OCI-LY1 (cell line): ENCODE measurements around the gene MBNL1.

Source experiments
- H2AFZ ChIP-seq: fragments of 200-600 bp; sonication (generic), shearing (Covaris generic); 2 replicates; pipeline ENCODE4 v1.6.0; 2014; ENCODE audit warnings: antibody characterized with exemption, mild to moderate bottlenecking, low read length
- H3F3A ChIP-seq: fragments of 200-600 bp; sonication (generic), shearing (Covaris generic); 2 replicates; pipeline ENCODE4 v1.6.0; 2014; ENCODE audit warnings: mild to moderate bottlenecking, antibody characterized with exemption, low read length, moderate library complexity; ENCODE audit not compliant: insufficient read depth
- H3K27ac ChIP-seq: fragments of 200-600 bp; sonication (generic); 2 replicates; pipeline ENCODE4 v1.5.1; 2014; ENCODE audit warnings: low read length, mixed run types, mild to moderate bottlenecking, low read depth; ENCODE audit not compliant: poor library complexity, severe bottlenecking
- H3K27me3 ChIP-seq: fragments of 200-600 bp; sonication (generic); 2 replicates; pipeline ENCODE4 v1.6.0; 2014; ENCODE audit warnings: antibody characterized with exemption, mild to moderate bottlenecking, low read length, moderate library complexity; ENCODE audit not compliant: insufficient read depth
- H3K36me3 ChIP-seq: fragments of 200-600 bp; sonication (generic); 2 replicates; pipeline ENCODE4 v1.6.1; 2014; ENCODE audit warnings: mild to moderate bottlenecking, antibody characterized with exemption, low read length, moderate library complexity, mixed read lengths; ENCODE audit not compliant: insufficient read depth
- H3K4me1 ChIP-seq: fragments of 200-600 bp; sonication (generic); 2 replicates; pipeline ENCODE4 v1.5.1; 2014; ENCODE audit warnings: mild to moderate bottlenecking, low read length, moderate library complexity; ENCODE audit not compliant: insufficient read depth, severe bottlenecking
- H3K4me2 ChIP-seq: fragments of 200-600 bp; sonication (generic), shearing (Covaris generic); 2 replicates; pipeline ENCODE4 v1.6.1; 2014; ENCODE audit warnings: low read length
- H3K4me3 ChIP-seq: fragments of 200-600 bp; sonication (generic); 2 replicates; pipeline ENCODE4 v1.5.1; 2014; ENCODE audit warnings: low read length, low read depth, mild to moderate bottlenecking, mixed read lengths; ENCODE audit not compliant: poor library complexity, severe bottlenecking
- H3K79me2 ChIP-seq: fragments of 200-600 bp; shearing (Covaris generic); 2 replicates; pipeline ENCODE4 v1.6.1; 2016; ENCODE audit warnings: mixed run types, low read length, mixed read lengths; ENCODE audit not compliant: insufficient read depth
- H3K9ac ChIP-seq: fragments of 200-600 bp; sonication (generic), shearing (Covaris generic); 2 replicates; pipeline ENCODE4 v1.6.1; 2014; ENCODE audit warnings: mild to moderate bottlenecking, low read length, mixed read lengths
- H3K9me2 ChIP-seq: fragments of 200-600 bp; sonication (generic), shearing (Covaris generic); 2 replicates; pipeline ENCODE4 v1.6.1; 2014; ENCODE audit warnings: low read depth, mild to moderate bottlenecking, low read length, mixed read lengths
- H3K9me3 ChIP-seq: fragments of 200-600 bp; shearing (Covaris generic); 2 replicates; pipeline ENCODE4 v1.6.1; 2014; ENCODE audit warnings: low read length, mixed read lengths
- H4K20me1 ChIP-seq: fragments of 200-600 bp; sonication (generic), shearing (Covaris generic); 2 replicates; pipeline ENCODE4 v1.6.0; 2016; ENCODE audit warnings: mild to moderate bottlenecking, low read length; ENCODE audit not compliant: insufficient read depth
- CTCF ChIP-seq: fragments of 200-600 bp; sonication (generic), shearing (Covaris generic); IDR thresholded peaks from 2 replicates; pipeline ENCODE4 v1.5.1; 2017; ENCODE audit warnings: mild to moderate bottlenecking, antibody characterized with exemption, low read length, moderate library complexity, mixed read lengths
- EZH2 ChIP-seq: fragments of 200-600 bp; sonication (generic), shearing (Covaris generic); IDR thresholded peaks from 2 replicates; pipeline ENCODE4 v1.8.0; 2017; ENCODE audit warnings: borderline replicate concordance, mixed run types, mild to moderate bottlenecking, antibody characterized with exemption, low read length, moderate library complexity, mixed read lengths

The MBNL1 gene

DNA sequence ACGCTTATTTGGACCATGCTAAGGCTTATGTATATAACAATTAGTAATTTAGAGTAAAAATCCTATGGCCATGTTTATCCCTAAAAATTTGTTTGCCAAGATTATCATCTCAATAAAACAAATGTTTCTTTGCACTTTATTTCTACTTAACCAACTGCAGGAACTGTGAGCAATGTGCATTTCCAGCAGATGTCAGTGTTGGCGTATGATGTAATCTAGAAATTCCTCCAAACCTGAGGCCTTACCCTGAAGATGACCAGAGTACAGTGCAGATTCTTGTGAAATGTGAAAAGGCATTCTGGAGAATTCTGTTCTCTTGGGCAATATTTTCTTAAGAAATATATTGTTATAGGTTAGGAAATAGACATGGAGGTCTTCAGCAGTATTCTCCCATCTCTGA lies 205.9 kb downstream of the MBNL1 start:
- H3K4me3 ChIP-seq: no peak overlapping the region
- H3K9ac ChIP-seq: no peak overlapping the region
- no peaks in the 10 kb centered on the region for H3K27me3 ChIP-seq
- TF ChIP-seq EZH2 (no peak), CTCF (peak; percentile 76)
- no peak overlapping the region for H2AFZ ChIP-seq
- no peak overlapping the region for H3K27ac ChIP-seq
- peaks cover 9% of the 10 kb centered on the region for H3F3A ChIP-seq
- H3K4me1 ChIP-seq: peaks cover 4% of the 10 kb centered on the region
- H3K9me3 ChIP-seq: no peaks in the 10 kb centered on the region
- no peak overlapping the region for H3K4me2 ChIP-seq
- H3K36me3 ChIP-seq: no peaks in the 10 kb centered on the region
- H3K79me2 ChIP-seq: no peaks in the 10 kb centered on the region
- H4K20me1 ChIP-seq: no peaks in the 10 kb centered on the region
- H3K9me2 ChIP-seq: no peaks in the 10 kb centered on the region

- Histone ChIP-seq H3K4me1 (no peaks in the 10 kb centered on the region), H3K79me2 (no peaks in the 10 kb centered on the region), H3F3A (no peaks in the 10 kb centered on the region), H3K27me3 (no peaks in the 10 kb centered on the region), H3K9ac (no peak overlapping the region), H3K9me2 (no peaks in the 10 kb centered on the region), H2AFZ (no peak overlapping the region), H3K9me3 (no peaks in the 10 kb centered on the region), H3K36me3 (no peaks in the 10 kb centered on the region), H3K4me3 (no peak overlapping the region), H3K27ac (no peak overlapping the region), H3K4me2 (no peak overlapping the region), H4K20me1 (no peaks in the 10 kb centered on the region)
- TF ChIP-seq CTCF (no peak), EZH2 (no peak)
Observed at GRCh38 chr3:152477422-152477821, 208.7 kb downstream of the MBNL1 start.

- Histone ChIP-seq H3F3A (no peaks in the 10 kb centered on the region), H3K79me2 (no peaks in the 10 kb centered on the region), H3K9me3 (no peaks in the 10 kb centered on the region), H3K4me2 (no peak overlapping the region), H3K4me1 (no peaks in the 10 kb centered on the region), H4K20me1 (no peaks in the 10 kb centered on the region), H3K36me3 (no peaks in the 10 kb centered on the region), H3K4me3 (no peak overlapping the region), H2AFZ (no peak overlapping the region), H3K27ac (no peak overlapping the region), H3K9ac (no peak overlapping the region), H3K9me2 (no peaks in the 10 kb centered on the region), H3K27me3 (no peaks in the 10 kb centered on the region)
- TF ChIP-seq CTCF (no peak), EZH2 (no peak)
Observed at GRCh38 chr3:152480282-152480953, 211.7 kb downstream of the MBNL1 start.
